T-helper 9 cell (primary cell): ENCODE results near the gene SLC28A1.
"Not testable (repeated sequence)": the region's sequence is repeated elsewhere in the genome, so short reads cannot be mapped to it uniquely, and the experiment has no call there.

Experiments
- DNase-seq: peaks from one replicate; pipeline ENCODE4 v3.0.0-alpha.2; 2020

Gene SLC28A1

DNA sequence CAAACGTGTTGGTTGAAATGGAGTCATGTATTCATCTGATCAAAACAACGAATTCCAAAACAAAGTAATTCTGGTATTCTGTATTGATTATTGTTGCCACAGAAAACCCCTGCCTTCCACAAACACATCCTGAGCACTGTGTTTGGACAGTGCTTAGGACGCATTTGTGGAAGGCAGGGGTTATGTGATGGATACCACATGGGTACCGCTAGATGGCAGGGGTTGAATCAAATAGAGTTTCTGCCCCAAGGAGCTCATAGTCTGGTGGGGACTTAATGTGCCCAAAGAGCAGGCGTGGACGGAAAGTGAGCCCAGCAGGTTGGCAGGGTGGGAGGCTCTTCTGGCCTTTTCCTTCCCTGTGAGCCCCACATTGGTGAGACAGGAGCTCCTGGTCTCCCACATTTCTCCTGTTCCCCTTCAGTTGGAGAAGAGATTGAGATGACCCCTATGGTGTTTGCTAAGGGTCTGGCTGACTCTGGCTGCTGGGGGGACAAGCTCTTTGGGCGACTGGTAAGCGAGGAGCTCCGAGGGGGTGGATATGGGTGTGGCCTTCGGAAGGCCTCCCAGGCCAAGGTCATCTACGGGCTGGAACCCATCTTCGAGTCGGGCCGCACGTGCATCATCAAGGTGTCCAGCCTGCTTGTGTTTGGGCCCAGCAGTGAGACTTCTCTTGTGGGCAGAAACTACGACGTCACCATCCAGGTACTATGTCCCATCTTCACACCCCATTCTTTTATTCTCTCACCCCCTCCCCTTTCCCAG, 22.1 kb upstream of the SLC28A1 start:
- no peak for DNase-seq

DNA sequence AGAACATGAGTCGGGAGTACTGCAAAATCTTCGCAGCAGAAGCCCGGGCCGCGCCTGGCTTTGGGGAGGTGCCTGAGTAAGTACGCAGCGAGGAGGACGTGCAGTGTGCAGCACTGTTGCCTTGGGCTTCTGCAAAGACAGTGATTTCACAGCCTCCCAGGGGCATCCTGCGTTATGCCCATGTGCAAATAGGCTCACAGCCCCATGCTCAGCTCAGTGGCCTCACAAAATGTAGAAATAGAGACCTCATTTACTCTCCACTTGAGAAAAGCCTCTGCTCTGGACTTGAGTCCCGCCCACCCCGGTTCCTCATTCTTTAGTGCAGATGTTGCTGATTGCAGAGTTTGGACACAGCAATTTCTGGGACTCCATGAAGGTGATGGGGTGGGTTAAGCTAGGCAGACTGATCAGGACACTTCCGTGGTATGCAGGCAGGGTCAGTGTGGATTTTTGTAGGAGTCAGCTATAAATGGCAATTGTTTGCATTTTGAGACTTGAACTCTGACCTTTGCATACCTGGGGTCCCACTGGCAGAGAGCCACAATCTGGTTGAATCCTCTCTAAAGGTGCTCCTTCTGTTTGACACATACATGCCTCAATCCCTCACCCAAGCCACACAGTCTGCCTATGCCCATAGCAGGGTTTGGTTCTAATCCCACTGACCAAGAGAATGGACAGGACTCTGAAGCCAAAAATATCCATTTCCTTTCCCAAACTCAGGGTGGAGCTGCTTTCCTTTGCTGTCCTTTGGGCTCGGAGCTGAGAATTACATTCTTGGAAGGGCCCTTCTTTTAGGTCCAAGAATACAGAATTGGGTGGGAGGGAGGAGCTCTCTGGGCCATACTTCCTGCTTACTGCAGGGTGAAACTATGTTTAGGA, 20.7 kb upstream of the SLC28A1 start:
- DNase-seq, result no peak

GRCh38 chr15:84864444-84864795, 20.0 kb upstream of the SLC28A1 start:
- DNase-seq, result no peak

GRCh38 chr15:84865074-84865569, 19.3 kb upstream of the SLC28A1 start:
- no peak for DNase-seq

GRCh38 chr15:84868037-84868880, 16.2 kb upstream of the SLC28A1 start:
- DNase-seq, result no peak

- no peak for DNase-seq
Measured at GRCh38 chr15:84869510-84869909, 15.0 kb upstream of the SLC28A1 start.

GRCh38 chr15:84871428-84871985, 13.0 kb upstream of the SLC28A1 start:
- DNase-seq, result no peak

DNA sequence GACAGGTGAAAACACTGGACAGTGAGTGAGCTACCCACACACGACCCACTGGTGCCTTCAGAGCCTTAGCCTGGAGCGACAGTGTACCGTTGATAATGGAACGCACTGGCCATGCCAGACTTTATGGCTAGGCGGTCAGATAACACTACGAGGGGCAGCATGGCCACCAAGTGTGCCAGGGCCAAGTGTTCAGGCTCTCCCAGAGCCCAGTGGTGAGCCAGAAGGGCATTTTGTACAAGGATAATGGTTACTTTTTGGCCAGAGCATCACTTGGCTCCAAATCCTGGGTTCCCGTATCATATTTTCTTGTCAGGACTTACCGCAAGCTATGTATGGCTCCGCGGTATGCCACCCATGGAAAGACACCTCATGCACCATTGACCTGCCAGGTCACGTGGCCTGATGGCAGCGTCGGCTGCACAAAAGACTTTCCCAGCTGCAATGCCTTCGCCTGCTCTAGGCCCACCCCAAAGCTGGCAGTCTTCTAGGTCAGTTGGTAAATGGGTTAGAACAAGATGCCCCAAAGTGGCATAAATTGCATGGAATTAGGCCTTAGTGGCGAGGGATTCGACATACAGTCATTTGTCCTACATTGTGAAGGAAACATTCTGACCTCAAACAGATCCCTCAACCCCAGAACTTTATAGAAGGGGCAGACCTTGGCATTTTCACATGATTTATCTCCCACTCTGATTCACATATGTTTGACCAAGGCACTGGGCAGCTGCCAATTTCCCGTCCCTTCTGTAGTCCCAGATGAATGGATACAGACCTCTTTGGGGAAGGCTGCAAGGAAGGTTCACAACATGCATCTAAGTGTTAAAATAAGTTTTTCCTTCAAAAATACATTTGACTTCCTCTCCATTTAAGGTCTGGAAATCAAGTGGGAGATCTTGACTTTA, 12.2 kb upstream of the SLC28A1 start:
- DNase-seq, result no peak

GRCh38 chr15:84873997-84874396, 10.5 kb upstream of the SLC28A1 start:
- no peak for DNase-seq

- DNase-seq, result no peak
Measured at GRCh38 chr15:84874981-84875699, 9.3 kb upstream of the SLC28A1 start.

DNA sequence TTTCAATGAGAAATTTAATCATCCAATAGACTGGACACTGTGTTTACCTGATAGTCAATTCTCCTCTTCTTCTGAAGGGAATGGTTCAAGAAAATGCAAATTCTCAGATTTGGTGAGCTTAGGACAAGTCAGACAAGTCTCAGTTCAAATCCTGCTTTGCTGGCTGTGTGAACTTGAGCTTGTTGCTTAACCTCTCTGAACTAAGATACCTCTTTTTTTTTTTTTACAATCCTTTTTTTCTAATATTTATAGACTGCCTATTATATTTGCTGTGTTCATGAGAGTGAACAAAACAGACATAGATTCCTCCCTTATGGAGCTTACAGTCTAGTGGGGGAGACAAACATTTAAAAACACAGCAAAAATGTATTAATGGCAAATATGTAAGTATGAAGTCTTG, 8.2 kb upstream of the SLC28A1 start:
- no peak for DNase-seq

- not testable (repeated sequence) for DNase-seq
Measured at GRCh38 chr15:84877701-84878100, 6.8 kb upstream of the SLC28A1 start.

- DNase-seq, result peak; percentile 38
Measured at GRCh38 chr15:84878504-84878903, 6.0 kb upstream of the SLC28A1 start.

DNA sequence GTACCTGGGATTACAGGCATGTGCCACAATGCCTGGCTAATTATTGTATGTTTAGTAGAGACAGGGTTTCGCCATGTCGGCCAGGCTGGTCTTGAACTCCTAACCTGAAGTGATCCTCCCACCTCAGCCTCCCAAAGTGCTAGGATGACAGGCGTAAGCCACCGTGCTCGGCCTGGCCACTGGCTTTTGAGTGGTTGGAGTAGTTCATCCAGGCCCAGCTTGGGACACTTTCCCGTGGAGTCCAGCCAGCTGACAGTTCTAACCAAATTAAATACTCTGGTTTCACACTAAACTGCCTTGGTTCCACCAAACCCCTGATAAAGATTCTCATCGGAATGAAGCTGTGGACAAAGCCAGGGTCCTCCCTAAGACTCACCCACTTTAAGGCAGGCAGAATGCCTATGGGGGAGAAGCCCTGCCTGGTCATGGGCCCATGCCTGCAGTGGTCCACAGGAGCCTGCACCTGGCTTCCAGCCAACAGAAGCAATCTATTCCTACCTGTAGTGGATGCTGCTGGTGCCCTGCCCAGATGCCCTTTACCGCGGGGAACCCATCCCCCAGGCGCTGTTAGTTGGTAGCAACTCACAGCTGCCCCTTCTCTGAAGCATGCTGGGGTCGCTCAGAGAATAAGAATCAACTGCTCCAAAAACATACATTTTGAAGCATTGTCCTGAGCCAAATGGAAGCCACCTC, 5.2 kb upstream of the SLC28A1 start:
- DNase-seq, result no peak

DNA sequence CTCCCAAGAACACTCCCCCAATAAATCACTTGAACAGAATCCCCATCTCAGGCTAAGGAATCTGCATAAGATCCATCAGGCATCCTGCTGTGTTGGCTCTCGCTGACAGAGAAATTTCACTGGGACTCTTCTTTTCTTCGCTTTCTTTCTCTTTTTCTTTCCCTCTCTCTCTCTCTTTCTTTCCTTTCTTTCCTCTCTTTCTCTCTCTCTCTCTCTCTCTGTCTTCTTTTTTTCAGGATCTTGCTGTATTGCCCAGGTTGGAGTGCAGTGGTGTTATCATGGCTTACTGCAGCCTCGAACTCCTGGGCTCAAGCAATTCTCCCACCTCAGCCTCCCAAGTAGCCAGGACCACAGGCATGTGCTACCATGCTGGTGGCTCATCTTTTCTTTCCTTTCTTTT, 4.5 kb upstream of the SLC28A1 start:
- DNase-seq, result no peak

DNA sequence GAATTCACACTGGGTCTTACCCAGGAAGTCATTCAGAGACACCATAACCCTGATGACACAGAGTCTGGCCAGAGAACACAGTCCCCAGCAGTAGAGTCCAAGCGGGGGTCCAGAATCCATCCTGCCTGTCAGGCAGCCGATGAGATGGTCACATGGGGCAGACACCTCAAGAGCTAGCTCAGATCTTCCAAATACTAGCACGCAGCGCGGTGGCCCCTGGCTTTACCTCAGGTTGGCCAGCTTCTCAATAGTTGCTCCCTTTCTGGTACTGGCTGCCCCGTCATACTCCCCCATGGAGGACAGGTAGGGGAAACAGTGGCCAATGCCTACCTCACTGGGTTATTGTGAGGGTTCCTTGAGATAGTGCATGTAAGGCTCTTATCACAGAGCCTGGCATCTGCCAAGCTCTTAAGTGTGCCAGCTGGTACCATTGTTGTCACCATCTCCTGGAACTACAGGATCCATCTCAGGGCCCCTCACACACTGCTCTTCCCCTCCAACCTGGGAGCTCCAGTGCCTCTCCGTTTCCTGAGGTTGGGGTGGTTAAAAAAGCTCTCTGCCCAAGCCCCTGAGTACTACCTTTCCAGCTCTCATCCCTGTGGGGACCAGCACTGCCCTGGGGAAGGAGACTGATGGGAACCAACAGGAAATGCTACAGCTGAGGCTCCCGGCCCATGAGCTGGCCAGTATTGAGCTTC, 3.5 kb upstream of the SLC28A1 start:
- no peak for DNase-seq

- no peak for DNase-seq
Measured at GRCh38 chr15:84881520-84881830, 3.0 kb upstream of the SLC28A1 start.

DNA sequence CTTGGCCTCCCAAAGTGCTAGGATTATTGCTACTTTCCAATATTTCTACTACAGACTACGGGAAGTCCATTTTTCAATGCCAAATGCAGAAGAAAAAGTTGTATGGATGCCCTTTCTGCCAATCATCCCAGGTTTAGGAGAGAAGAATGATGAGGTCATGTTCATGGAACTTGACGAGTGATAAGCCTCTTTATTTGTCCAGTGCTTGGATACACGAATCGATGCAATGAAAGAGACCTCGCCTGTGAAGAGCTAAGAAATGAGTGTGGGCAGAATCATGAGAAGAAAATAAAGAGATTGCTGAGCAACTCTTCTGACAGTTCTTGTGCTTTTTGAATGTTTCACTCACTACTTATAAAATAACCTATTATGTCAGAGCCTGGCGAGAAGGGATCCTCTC, 996 bp upstream of the SLC28A1 start:
- DNase-seq, result no peak

GRCh38 chr15:84885801-84886200, 1.3 kb downstream of the SLC28A1 start:
- DNase-seq, result no peak
